ENCODE results near the gene DLGAP1. TPM values are rescaled to one million over a fixed set of nuclear protein-coding genes. Genes with fewer than 3 reads are reported as not detected.

Gene DLGAP1
- total RNA-seq, 4 donors from 2014 or later = 0.13 to 6.2 (median 0.53) TPM

GRCh38 chr18:3554811-3555427, 900.2 kb downstream of the DLGAP1 start:
- no peaks in the 10 kb centered on the region for H3K36me3 ChIP-seq
- intact Hi-C loops (cut with DNase I; ENCODE audit: low total_unique reads) = no loop called here
- ATAC-seq (no peak), DNase-seq (no peak)
- no peak overlapping the region for H3K27ac ChIP-seq
- H3K4me1 ChIP-seq = no peaks in the 10 kb centered on the region
- no peaks in the 10 kb centered on the region for H3K27me3 ChIP-seq
- in situ Hi-C loops (cut with MboI; ENCODE audit: low sequenced_read_pairs in 4 of 4) = no loop called here
- H3K4me3 ChIP-seq = no peak overlapping the region
- TF ChIP-seq CTCF (IDR thresholded peaks at IDR 0.05 in 4 of 5, conservative IDR thresholded peaks at IDR 0.05 in 1 of 5) (no peak), POLR2A (IDR thresholded peaks at IDR 0.05) (no peak)
- no peaks in the 10 kb centered on the region for H3K9me3 ChIP-seq

GRCh38 chr18:3554091-3554601, 901.0 kb downstream of the DLGAP1 start:
- H3K27me3 ChIP-seq = no peaks in the 10 kb centered on the region
- DNase-seq = no peak
- in situ Hi-C loops (cut with MboI; ENCODE audit: low sequenced_read_pairs in 4 of 4) = no loop called here
- no peak for TF ChIP-seq POLR2A (IDR thresholded peaks at IDR 0.05)
- intact Hi-C loops (cut with DNase I; ENCODE audit: low total_unique reads) = no loop called here
- ATAC-seq = no peak
- no peaks in the 10 kb centered on the region for H3K9me3 ChIP-seq
- no peaks in the 10 kb centered on the region for H3K4me1 ChIP-seq
- no peak overlapping the region for H3K27ac ChIP-seq
- no peak overlapping the region for H3K4me3 ChIP-seq
- H3K36me3 ChIP-seq = no peaks in the 10 kb centered on the region

- Histone ChIP-seq H3K4me1 (no peaks in the 10 kb centered on the region), H3K4me3 (no peak overlapping the region), H3K36me3 (no peaks in the 10 kb centered on the region), H3K9me3 (no peaks in the 10 kb centered on the region), H3K27ac (no peak overlapping the region), H3K27me3 (no peaks in the 10 kb centered on the region)
- ATAC-seq = no peak
- TF ChIP-seq CTCF (IDR thresholded peaks at IDR 0.05 in 4 of 5, conservative IDR thresholded peaks at IDR 0.05 in 1 of 5) (no peak), POLR2A (IDR thresholded peaks at IDR 0.05) (no peak)
- in situ Hi-C loops (cut with MboI; ENCODE audit: low sequenced_read_pairs in 4 of 4) = no loop called here
- DNase-seq = no peak
- intact Hi-C loops (cut with DNase I; ENCODE audit: low total_unique reads) = no loop called here
Measured at GRCh38 chr18:3552305-3552704, 902.8 kb downstream of the DLGAP1 start.

GRCh38 chr18:3547891-3548615, 907.1 kb downstream of the DLGAP1 start:
- Histone ChIP-seq H3K27me3 (no peaks in the 10 kb centered on the region), H3K9me3 (no peaks in the 10 kb centered on the region), H3K4me1 (no peaks in the 10 kb centered on the region), H3K4me3 (no peak overlapping the region), H3K36me3 (no peaks in the 10 kb centered on the region), H3K27ac (no peak overlapping the region)
- TF ChIP-seq POLR2A (IDR thresholded peaks at IDR 0.05) = no peak
- no peak for TF ChIP-seq CTCF (IDR thresholded peaks at IDR 0.05 in 4 of 5, conservative IDR thresholded peaks at IDR 0.05 in 1 of 5)
- ATAC-seq = no peak
- in situ Hi-C loops (cut with MboI; ENCODE audit: low sequenced_read_pairs in 4 of 4) (no loop called here), intact Hi-C loops (cut with DNase I; ENCODE audit: low total_unique reads) (no loop called here)
- DNase-seq = no peak

GRCh38 chr18:3546106-3546505, 909.0 kb downstream of the DLGAP1 start:
- no peaks in the 10 kb centered on the region for H3K4me1 ChIP-seq

More at GRCh38 chr18:3546106-3546505, 909.0 kb downstream of the DLGAP1 start:
- Histone ChIP-seq H3K9me3 (no peaks in the 10 kb centered on the region), H3K4me3 (no peak overlapping the region), H3K27ac (no peak overlapping the region), H3K27me3 (no peaks in the 10 kb centered on the region), H3K36me3 (no peaks in the 10 kb centered on the region)
- DNase-seq (no peak), ATAC-seq (no peak)
- TF ChIP-seq POLR2A (IDR thresholded peaks at IDR 0.05) = no peak
- no peak for TF ChIP-seq CTCF (IDR thresholded peaks at IDR 0.05 in 4 of 5, conservative IDR thresholded peaks at IDR 0.05 in 1 of 5)
- in situ Hi-C loops (cut with MboI; ENCODE audit: low sequenced_read_pairs in 4 of 4) (no loop called here), intact Hi-C loops (cut with DNase I; ENCODE audit: low total_unique reads) (no loop called here)
